Left ventricle myocardium inferior (tissue), 1 donor: Measurements from ENCODE around the gene UGT1A4. TPM values are rescaled to one million over a fixed set of nuclear protein-coding genes. Genes with fewer than 3 reads are reported as not detected.
"Not testable (repeated sequence)": the region's sequence is repeated elsewhere in the genome, so short reads cannot be mapped to it uniquely, and the experiment has no call there.

Experiments used
- DNase-seq: peaks from one replicate; pipeline ENCODE4 v3.0.0-alpha.2; 2020
- H3K27ac ChIP-seq: fragments of 200-600 bp; replicated peaks from 2 replicates; pipeline ENCODE4 v1.8.0; 2021
- H3K27me3 ChIP-seq: fragments of 200-600 bp; 2 replicates; pipeline ENCODE4 v1.8.0; 2021; ENCODE audit warnings: low read depth
- H3K36me3 ChIP-seq: fragments of 200-600 bp; 2 replicates; pipeline ENCODE4 v1.8.0; 2021
- H3K4me1 ChIP-seq: fragments of 200-600 bp; 2 replicates; pipeline ENCODE4 v1.8.0; 2021
- H3K4me3 ChIP-seq: fragments of 200-600 bp; 2 replicates; pipeline ENCODE4 v1.8.0; 2021; ENCODE audit warnings: mild to moderate bottlenecking, moderate library complexity
- H3K9me3 ChIP-seq: fragments of 200-600 bp; replicated peaks from 2 replicates; pipeline ENCODE4 v1.8.0; 2021
- intact Hi-C: fragments of 100-400 bp; cut with micrococcal nuclease; formaldehyde crosslinking; loops from one replicate; pipeline ENCODE4 v1.11.0; 2022
- total RNA-seq: library from RNA; stranded (reverse); fragmentation: NEBNext Ultra II Directional; extraction: Animal tissue kit (Norgen Biotek cat#: 25700); gene quantifications from one replicate; pipeline ENCODE4 v1.2.1, GENCODE V29; 2021
- TF ChIP-seq, protein P1 (sequence below): fragments of 200-600 bp; IDR thresholded peaks from 2 replicates; pipeline ENCODE4 v1.8.0; 2021; ENCODE audit warnings: antibody characterized with exemption, mild to moderate bottlenecking, borderline replicate concordance
- donor health status: DM: no; HTN: yes; CAD: no; lungs with severe emphysema.

The UGT1A4 gene
- total RNA-seq, 1 donor from 2014 or later = not detected

DNA sequence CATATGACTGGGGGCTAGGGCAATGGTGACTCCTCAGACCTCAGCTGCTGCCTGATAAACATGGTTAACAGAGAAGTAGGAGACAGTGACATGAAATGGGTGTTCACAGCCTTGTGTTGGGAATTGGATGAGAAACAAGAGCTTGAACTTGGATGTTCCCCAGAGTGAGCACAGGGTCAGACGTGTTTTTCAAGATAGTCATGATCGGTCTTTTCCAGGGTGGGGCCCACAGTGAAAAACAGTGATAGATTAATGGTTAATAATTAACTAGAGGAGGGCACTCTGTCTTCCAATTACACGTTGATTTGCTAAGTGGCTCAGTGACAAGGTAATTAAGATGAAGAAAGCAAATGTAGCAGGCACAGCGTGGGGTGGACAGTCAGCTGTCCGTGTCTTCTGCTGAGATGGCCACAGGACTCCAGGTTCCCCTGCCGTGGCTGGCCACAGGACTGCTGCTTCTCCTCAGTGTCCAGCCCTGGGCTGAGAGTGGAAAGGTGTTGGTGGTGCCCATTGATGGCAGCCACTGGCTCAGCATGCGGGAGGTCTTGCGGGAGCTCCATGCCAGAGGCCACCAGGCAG is 10.3 kb downstream of the UGT1A4 start, which contains the start of gene UGT1A3:
UGT1A3 (plus strand) TSS at position 320 of the 579 bp plus-strand sequence; CDS start at position 405, 85 bp downstream.
- intact Hi-C loops = no loop called here
- Histone ChIP-seq H3K9me3 (no peaks in the 10 kb centered on the region), H3K4me1 (no peaks in the 10 kb centered on the region), H3K4me3 (no peak within 1 kb of the TSS), H3K36me3 (no peaks in the 10 kb centered on the region), H3K27me3 (peaks cover 33% of the 10 kb centered on the region), H3K27ac (no peak within 1 kb of the TSS)
- DNase-seq = no peak
- TF ChIP-seq, protein P1, sequence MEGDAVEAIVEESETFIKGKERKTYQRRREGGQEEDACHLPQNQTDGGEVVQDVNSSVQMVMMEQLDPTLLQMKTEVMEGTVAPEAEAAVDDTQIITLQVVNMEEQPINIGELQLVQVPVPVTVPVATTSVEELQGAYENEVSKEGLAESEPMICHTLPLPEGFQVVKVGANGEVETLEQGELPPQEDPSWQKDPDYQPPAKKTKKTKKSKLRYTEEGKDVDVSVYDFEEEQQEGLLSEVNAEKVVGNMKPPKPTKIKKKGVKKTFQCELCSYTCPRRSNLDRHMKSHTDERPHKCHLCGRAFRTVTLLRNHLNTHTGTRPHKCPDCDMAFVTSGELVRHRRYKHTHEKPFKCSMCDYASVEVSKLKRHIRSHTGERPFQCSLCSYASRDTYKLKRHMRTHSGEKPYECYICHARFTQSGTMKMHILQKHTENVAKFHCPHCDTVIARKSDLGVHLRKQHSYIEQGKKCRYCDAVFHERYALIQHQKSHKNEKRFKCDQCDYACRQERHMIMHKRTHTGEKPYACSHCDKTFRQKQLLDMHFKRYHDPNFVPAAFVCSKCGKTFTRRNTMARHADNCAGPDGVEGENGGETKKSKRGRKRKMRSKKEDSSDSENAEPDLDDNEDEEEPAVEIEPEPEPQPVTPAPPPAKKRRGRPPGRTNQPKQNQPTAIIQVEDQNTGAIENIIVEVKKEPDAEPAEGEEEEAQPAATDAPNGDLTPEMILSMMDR = no peak

DNA sequence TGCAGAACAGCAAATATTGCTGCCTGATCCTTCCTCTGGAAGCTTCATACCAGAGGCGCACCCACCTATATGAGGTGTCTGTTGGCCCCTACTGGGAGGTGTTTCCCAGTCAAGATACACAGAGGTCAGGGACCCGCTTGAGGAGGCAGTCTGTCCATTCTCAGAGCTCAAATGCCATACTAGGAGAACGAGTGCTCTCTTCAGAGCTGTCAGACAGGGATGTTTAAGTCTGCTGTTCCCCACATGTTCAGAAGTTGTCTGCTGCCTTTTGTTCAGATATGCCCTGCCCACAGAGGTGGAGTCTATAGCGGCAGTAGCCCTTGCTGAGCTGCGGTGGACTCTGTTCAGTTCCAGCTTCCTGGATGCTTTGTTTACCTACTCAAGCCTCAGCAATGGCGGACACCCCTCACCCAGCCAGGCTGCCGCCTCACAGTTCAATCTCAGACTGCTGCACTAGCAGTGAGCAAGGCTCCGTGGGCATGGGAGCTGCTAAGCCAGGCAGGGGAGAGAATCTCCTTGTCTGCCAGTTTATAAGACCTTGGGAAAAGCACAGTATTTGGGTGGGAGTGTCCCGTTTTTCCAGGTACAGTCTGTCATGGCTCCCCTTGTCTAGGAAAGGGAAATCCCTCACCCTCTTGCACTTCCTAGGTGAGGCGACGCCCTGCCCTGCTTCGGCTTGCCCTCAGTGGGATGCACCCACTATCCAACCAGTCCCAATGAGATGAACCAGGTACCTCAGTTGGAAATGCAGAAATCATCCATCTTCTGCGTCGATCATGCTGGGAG is 18.5 kb downstream of the UGT1A4 start:
- H3K4me1 ChIP-seq, H3K9me3 ChIP-seq, intact Hi-C loops, H3K36me3 ChIP-seq, DNase-seq, H3K27ac ChIP-seq, H3K4me3 ChIP-seq: not testable (repeated sequence)
- H3K27me3 ChIP-seq = peaks cover 48% of the 10 kb centered on the region

GRCh38 chr2:233740870-233741269 is 22.3 kb downstream of the UGT1A4 start:
- no peak overlapping the region for H3K27ac ChIP-seq
- no peak overlapping the region for H3K4me3 ChIP-seq
- no peaks in the 10 kb centered on the region for H3K4me1 ChIP-seq
- no peaks in the 10 kb centered on the region for H3K9me3 ChIP-seq
- DNase-seq = no peak
- TF ChIP-seq, protein P1 = no peak
- H3K27me3 ChIP-seq = peaks cover 55% of the 10 kb centered on the region
- no peaks in the 10 kb centered on the region for H3K36me3 ChIP-seq
- intact Hi-C loops = no loop called here

DNA sequence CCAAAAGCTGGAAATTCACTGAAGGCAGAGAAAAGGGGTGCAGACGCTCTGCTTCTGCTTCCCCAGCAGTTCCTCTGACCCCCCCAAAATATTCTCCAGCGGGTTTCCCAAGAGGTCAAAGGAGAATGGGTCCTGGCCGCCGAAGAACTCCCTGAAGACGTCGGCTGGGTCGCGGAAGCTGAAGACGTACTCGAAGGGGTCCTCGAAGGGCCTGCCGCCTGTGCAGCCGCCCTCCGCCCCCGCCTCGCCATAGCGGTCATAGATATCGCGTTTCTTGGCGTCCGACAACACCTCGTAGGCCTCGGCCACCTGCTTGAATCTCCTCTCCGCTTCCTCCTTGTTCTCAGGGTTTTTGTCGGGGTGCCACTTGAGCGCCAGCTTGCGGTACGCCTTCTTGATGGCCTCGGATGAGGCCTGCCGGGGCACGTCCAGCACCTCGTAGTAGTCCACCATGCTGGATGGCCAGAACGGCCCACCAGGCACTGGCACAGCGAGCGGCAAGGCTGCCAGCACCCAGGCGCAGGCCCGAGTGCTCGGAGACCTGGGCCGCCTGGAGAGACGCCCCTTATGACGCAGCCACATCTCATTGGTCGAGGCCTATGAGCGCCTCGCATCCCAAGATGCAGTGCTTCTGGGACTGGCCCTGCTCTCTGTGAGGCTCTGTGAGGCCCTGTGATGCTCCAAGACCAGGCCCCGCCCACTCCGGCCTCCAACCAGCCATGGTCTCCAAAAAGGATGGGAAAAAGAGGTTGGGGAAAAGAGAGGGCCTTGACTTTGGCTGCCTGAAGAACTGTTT is 25.1 kb downstream of the UGT1A4 start:
- Histone ChIP-seq H3K9me3 (no peaks in the 10 kb centered on the region), H3K4me1 (no peaks in the 10 kb centered on the region), H3K27ac (no peak overlapping the region), H3K36me3 (no peaks in the 10 kb centered on the region), H3K27me3 (peaks cover 52% of the 10 kb centered on the region), H3K4me3 (no peak overlapping the region)
- TF ChIP-seq, protein P1 = no peak
- intact Hi-C loops = no loop called here
- no peak for DNase-seq

DNA sequence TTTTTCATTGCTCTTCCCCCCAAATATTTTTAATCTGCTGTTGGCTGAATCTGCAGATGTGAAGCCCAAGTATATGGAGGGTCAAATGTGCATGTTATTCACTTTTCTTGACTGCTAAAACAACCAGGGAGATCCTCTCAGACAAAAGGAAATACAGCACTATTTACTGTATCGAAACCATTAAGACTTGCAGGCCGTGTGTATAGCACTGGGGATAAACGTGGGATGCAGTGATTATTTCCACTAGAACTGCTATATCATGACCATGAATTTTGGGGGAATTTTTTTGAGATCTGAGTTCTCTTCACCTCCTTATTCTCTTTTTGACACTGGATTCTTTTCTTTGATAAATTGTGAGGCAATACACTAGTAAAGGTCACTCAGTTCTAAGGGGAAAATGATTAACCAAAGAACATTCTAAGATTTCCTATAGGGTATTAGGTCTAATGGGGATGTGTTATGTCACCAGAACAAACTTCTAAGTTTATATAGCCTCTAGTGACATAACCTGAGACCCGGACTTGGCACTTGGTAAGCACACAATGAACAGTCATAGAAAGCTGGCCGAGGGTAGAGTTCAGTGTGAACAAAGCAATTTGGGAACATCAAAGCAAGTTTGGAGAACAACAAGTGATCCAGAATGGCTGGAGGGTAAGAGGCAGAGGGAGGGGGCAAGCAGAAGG is 26.7 kb downstream of the UGT1A4 start:
- DNase-seq = no peak
- H3K36me3 ChIP-seq = no peaks in the 10 kb centered on the region
- TF ChIP-seq, protein P1 = no peak
- intact Hi-C loops = no loop called here
- H3K27me3 ChIP-seq = peaks cover 45% of the 10 kb centered on the region
- H3K27ac ChIP-seq = no peak overlapping the region
- H3K9me3 ChIP-seq = no peaks in the 10 kb centered on the region
- H3K4me3 ChIP-seq = no peak overlapping the region
- H3K4me1 ChIP-seq = no peaks in the 10 kb centered on the region

DNA sequence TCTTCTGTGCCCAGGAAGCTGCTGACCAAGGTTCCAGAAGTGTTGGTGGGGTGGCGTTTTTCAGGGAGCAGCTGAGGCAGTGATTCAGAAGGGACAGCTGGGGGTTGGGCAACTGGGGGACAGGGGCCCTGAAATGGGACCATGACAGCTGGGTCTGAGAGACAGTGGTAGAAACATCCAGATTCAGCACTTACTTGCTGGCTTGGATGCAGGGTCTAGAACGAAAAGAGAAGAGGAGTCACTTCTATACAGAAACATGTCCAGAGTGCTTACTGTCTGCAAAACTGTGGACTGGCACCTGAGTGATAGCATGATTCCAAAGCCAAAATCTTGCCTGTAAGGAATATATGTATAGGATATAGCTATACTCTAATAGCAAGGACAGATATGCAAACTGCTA is 27.3 kb downstream of the UGT1A4 start:
- H3K4me1 ChIP-seq, H3K27ac ChIP-seq, H3K9me3 ChIP-seq, H3K4me3 ChIP-seq, H3K36me3 ChIP-seq, DNase-seq, intact Hi-C loops: not testable (repeated sequence)
- H3K27me3 ChIP-seq = peaks cover 46% of the 10 kb centered on the region
